Activated CD8-positive, alpha-beta memory T cell treated with anti-CD3 and anti-CD28 coated beads, Interleukin-2, amount 10 ng/mL, durations not matched to agents 7 days and 5 days (primary cell): ENCODE data around the gene CHAD. TPM values are rescaled to one million over a fixed set of nuclear protein-coding genes. Genes with fewer than 3 reads are reported as not detected.
"Not testable (repeated sequence)": the region's sequence is repeated elsewhere in the genome, so short reads cannot be mapped to it uniquely, and the experiment has no call there.

Experiments used
- ATAC-seq: fragments of 150-1000 bp; cut with Tn5 transposase; one replicate; pipeline ENCODE4 v1.10.0; 2021; ENCODE audit warnings: moderate library complexity
- CTCF ChIA-PET: fragments of 350-600 bp; sonication (Branson Sonifier 250); formaldehyde crosslinking; loops from one replicate; lab custom pipeline; 2021; ENCODE audit warnings: antibody characterized with exemption; lab: Charles Lee
- DNase-seq: peaks from one replicate; pipeline ENCODE4 v3.0.0-alpha.2; 2020
- H3K27ac Mint-ChIP-seq: one replicate; pipeline ENCODE4 v1.8.0; 2021; ENCODE audit warnings: mild to moderate bottlenecking, mixed read lengths
- H3K27me3 Mint-ChIP-seq: one replicate; pipeline ENCODE4 v1.8.0; 2021; ENCODE audit warnings: mixed read lengths
- H3K36me3 Mint-ChIP-seq: one replicate; pipeline ENCODE4 v1.8.0; 2021; ENCODE audit warnings: mild to moderate bottlenecking, mixed read lengths
- H3K4me1 Mint-ChIP-seq: one replicate; pipeline ENCODE4 v1.8.0; 2021; ENCODE audit warnings: mixed read lengths
- H3K4me3 Mint-ChIP-seq: one replicate; pipeline ENCODE4 v1.8.0; 2021; ENCODE audit warnings: mild to moderate bottlenecking, moderate library complexity, mixed read lengths
- H3K9me3 Mint-ChIP-seq: one replicate; pipeline ENCODE4 v1.8.0; 2022; ENCODE audit warnings: low read depth, mixed read lengths
- total RNA-seq, 2 experiments: library from RNA; stranded (reverse); gene quantifications; one replicate each; pipeline ENCODE4 v1.2.3, GENCODE V29; 2021

CHAD gene
- total RNA-seq, 2 experiments from 2014 or later = not detected

DNA sequence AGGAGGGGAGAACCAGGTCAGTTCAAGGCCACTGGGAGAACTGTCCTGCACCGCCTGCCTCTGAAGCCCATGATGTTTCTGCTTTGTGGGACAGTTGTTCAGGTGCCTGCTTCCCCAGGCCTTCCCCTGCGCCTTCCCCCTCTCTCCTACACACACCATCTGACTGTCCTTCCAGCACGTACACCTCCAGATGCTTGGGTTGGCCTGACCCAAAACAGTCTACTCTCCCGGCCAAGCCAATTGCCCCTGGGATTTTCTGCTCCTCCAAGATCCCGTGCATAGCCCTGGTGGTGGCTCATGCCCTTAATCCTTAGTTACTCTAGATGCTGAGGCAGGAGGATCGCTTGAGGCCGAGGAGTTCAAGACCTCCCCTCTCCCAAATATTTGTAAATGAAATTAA, 9.3 kb upstream of the CHAD start:
- H3K9me3 Mint-ChIP-seq = no peaks in the 10 kb centered on the region
- peak overlapping the region; percentile 70 for H3K27ac Mint-ChIP-seq
- no peaks in the 10 kb centered on the region for H3K27me3 Mint-ChIP-seq
- H3K36me3 Mint-ChIP-seq = peaks cover 5% of the 10 kb centered on the region
- no peak for DNase-seq
- CTCF ChIA-PET = interaction anchor here (0.7 to 2.2 kb wide), 12 partner anchors 10 to 151 kb away, joined by 3 to 12 read pairs (median 4); no protein-coding TSS in a partner anchor
- peak overlapping the region; percentile 83 for H3K4me3 Mint-ChIP-seq
- no peak for ATAC-seq
- H3K4me1 Mint-ChIP-seq = peaks cover 27% of the 10 kb centered on the region

- CTCF ChIA-PET = interaction anchor here (1.2 to 2.2 kb wide), 2 partner anchors 9 to 276 kb away, joined by 4 to 6 read pairs; no protein-coding TSS in a partner anchor
- H3K9me3 Mint-ChIP-seq = no peaks in the 10 kb centered on the region
- H3K4me3 Mint-ChIP-seq = no peak overlapping the region
- no peak for DNase-seq
- ATAC-seq = no peak
- no peak overlapping the region for H3K27ac Mint-ChIP-seq
- H3K36me3 Mint-ChIP-seq = no peaks in the 10 kb centered on the region
- H3K27me3 Mint-ChIP-seq = no peaks in the 10 kb centered on the region
- peaks cover 21% of the 10 kb centered on the region for H3K4me1 Mint-ChIP-seq
Observed at GRCh38 chr17:50476545-50477315, 8.1 kb upstream of the CHAD start.

GRCh38 chr17:50475775-50476544, 7.3 kb upstream of the CHAD start:
- not testable (repeated sequence) for ATAC-seq
- H3K4me1 Mint-ChIP-seq = peaks cover 21% of the 10 kb centered on the region
- CTCF ChIA-PET = interaction anchor here (1.2 to 1.6 kb wide), 2 partner anchors 114 to 276 kb away, joined by 3 to 4 read pairs; no protein-coding TSS in a partner anchor

DNA sequence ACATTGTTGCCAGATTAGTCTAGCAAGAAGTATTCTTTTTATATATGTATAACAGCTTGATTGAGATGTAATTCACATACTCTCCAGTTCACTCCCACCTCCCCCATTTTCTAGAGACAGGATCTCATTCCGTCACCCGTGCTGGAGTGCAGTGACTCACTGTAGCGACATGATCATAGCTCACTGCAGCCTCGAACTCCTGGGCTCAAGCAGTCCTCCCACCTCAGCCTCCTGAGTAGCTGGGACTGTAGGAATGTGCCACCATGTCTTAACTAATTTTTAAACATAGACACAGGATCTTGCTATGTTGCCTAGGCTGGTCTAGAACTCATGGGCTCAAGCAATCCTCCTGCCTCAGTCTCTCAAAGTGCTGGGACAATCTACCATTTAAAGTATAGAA, 6.7 kb upstream of the CHAD start:
- CTCF ChIA-PET = interaction anchor here (1.6 kb wide), 1 partner anchor 113 kb away, joined by 3 read pairs; no protein-coding TSS in a partner anchor
- no peaks in the 10 kb centered on the region for H3K9me3 Mint-ChIP-seq
- no peak overlapping the region for H3K27ac Mint-ChIP-seq
- H3K27me3 Mint-ChIP-seq = no peaks in the 10 kb centered on the region
- H3K4me1 Mint-ChIP-seq = peaks cover 18% of the 10 kb centered on the region
- no peaks in the 10 kb centered on the region for H3K36me3 Mint-ChIP-seq
- H3K4me3 Mint-ChIP-seq = no peak overlapping the region
- no peak for ATAC-seq
- DNase-seq = no peak

More at GRCh38 chr17:50475775-50476544, 7.3 kb upstream of the CHAD start:
- H3K27ac Mint-ChIP-seq, H3K9me3 Mint-ChIP-seq, H3K27me3 Mint-ChIP-seq, H3K4me3 Mint-ChIP-seq, DNase-seq, H3K36me3 Mint-ChIP-seq: not testable (repeated sequence)

DNA sequence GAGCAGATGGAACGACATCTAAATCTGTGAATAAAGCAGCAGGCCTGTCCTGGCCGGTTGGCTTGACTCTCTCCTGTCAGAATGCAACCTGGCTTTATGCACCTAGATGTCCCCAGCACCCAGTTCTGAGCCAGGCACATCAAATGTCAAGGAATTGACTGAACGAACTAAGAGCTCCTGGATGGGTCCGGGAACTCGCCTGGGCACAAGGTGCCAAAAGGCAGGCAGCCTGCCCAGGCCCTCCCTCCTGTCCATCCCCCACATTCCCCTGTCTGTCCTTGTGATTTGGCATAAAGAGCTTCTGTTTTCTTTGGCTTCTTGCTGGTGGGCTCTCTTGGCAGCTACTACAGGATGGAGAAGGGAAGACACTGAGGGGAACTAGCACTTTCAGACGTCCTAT, 5.8 kb upstream of the CHAD start:
- ATAC-seq (no peak), DNase-seq (no peak)
- Mint-ChIP-seq H3K27ac (no peak overlapping the region), H3K9me3 (no peaks in the 10 kb centered on the region), H3K36me3 (no peaks in the 10 kb centered on the region), H3K4me1 (peaks cover 9% of the 10 kb centered on the region), H3K4me3 (no peak overlapping the region), H3K27me3 (peaks cover 3% of the 10 kb centered on the region)
- CTCF ChIA-PET = interaction anchor here (1.3 to 1.6 kb wide), 2 partner anchors 77 to 112 kb away, joined by 3 read pairs; partner anchors contain the start of gene LRRC59

- Mint-ChIP-seq H3K9me3 (no peaks in the 10 kb centered on the region), H3K36me3 (no peaks in the 10 kb centered on the region), H3K27me3 (peaks cover 3% of the 10 kb centered on the region), H3K4me3 (no peak overlapping the region), H3K27ac (no peak overlapping the region), H3K4me1 (peaks cover 6% of the 10 kb centered on the region)
- CTCF ChIA-PET = interaction anchor here (1.1 to 1.6 kb wide), 3 partner anchors 11 to 76 kb away, joined by 3 to 4 read pairs (median 3); partner anchors contain the start of gene LRRC59
- ATAC-seq (no peak), DNase-seq (no peak)
Observed at GRCh38 chr17:50473901-50474300, 5.2 kb upstream of the CHAD start.

DNA sequence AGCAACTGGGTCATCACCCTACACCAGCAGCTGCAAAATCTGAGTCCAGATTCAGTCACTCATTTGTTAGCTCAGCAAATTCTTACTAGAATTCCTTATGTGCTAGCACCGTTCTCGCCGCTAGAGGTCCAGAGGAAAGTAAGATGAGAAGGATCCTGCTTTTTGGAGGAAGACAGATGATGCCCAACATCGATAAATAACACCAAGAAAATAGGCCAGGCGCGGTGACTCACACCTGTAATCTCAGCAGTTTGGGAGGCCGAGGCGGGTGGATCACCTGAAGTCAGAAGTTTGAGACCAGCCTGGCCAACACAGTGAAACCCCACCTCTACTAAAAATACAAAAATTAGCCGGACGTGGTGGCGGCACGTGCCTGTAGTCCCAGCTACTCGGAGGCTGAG, 4.1 kb upstream of the CHAD start:
- CTCF ChIA-PET = interaction anchor here (1.1 to 1.6 kb wide), 3 partner anchors 12 to 74 kb away, joined by 3 to 5 read pairs (median 4); no protein-coding TSS in a partner anchor

DNA sequence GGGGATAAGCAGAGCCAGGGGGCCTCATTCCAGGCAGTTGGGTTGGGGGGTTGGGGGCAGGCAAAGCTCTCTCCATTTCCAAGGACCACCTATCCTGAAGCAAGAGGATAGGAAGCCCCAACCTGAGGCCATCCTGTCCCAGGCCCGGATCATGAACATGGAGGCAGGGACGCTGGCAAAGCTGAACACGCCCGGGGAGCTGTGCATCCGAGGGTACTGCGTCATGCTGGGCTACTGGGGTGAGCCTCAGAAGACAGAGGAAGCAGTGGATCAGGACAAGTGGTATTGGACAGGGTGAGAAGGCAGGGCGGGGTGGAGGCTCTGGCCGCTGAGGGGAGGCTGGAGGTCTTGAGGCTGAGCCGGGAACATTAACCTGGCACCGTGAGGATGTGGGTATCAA, 3.6 kb upstream of the CHAD start:
- H3K27me3 Mint-ChIP-seq = peaks cover 16% of the 10 kb centered on the region
- CTCF ChIA-PET = interaction anchor here (1.5 to 1.6 kb wide), 2 partner anchors 29 to 74 kb away, joined by 4 to 5 read pairs; no protein-coding TSS in a partner anchor
- no peak overlapping the region for H3K27ac Mint-ChIP-seq
- H3K4me1 Mint-ChIP-seq = peaks cover 4% of the 10 kb centered on the region
- no peak overlapping the region for H3K4me3 Mint-ChIP-seq
- H3K9me3 Mint-ChIP-seq = no peaks in the 10 kb centered on the region
- ATAC-seq (no peak), DNase-seq (no peak)
- no peaks in the 10 kb centered on the region for H3K36me3 Mint-ChIP-seq

More for the DNA sequence above, 4.1 kb upstream of the CHAD start:
- H3K36me3 Mint-ChIP-seq, H3K27ac Mint-ChIP-seq, H3K4me1 Mint-ChIP-seq, H3K4me3 Mint-ChIP-seq, DNase-seq, ATAC-seq, H3K9me3 Mint-ChIP-seq: not testable (repeated sequence)
- H3K27me3 Mint-ChIP-seq = peaks cover 11% of the 10 kb centered on the region

- no peak for DNase-seq
- peaks cover 17% of the 10 kb centered on the region for H3K27me3 Mint-ChIP-seq
- H3K9me3 Mint-ChIP-seq = no peaks in the 10 kb centered on the region
- no peak for ATAC-seq
- CTCF ChIA-PET = interaction anchor here (1.2 to 1.7 kb wide), 3 partner anchors 8 to 130 kb away, joined by 3 to 6 read pairs (median 5); partner anchors contain the start of gene LRRC59
- H3K36me3 Mint-ChIP-seq = no peaks in the 10 kb centered on the region
- H3K4me1 Mint-ChIP-seq = peaks cover 6% of the 10 kb centered on the region
- no peak overlapping the region for H3K27ac Mint-ChIP-seq
- no peak overlapping the region for H3K4me3 Mint-ChIP-seq
Observed at GRCh38 chr17:50471009-50471905, 2.6 kb upstream of the CHAD start.

GRCh38 chr17:50470426-50470825, 1.7 kb upstream of the CHAD start:
- Mint-ChIP-seq H3K4me1 (peaks cover 6% of the 10 kb centered on the region), H3K4me3 (no peak overlapping the region), H3K36me3 (no peaks in the 10 kb centered on the region), H3K9me3 (no peaks in the 10 kb centered on the region), H3K27me3 (peaks cover 17% of the 10 kb centered on the region), H3K27ac (no peak overlapping the region)
- ATAC-seq = no peak
- no peak for DNase-seq
- CTCF ChIA-PET = interaction anchor here (1.2 to 1.7 kb wide), 3 partner anchors 9 to 129 kb away, joined by 3 to 6 read pairs (median 5); partner anchors contain the start of gene LRRC59

DNA sequence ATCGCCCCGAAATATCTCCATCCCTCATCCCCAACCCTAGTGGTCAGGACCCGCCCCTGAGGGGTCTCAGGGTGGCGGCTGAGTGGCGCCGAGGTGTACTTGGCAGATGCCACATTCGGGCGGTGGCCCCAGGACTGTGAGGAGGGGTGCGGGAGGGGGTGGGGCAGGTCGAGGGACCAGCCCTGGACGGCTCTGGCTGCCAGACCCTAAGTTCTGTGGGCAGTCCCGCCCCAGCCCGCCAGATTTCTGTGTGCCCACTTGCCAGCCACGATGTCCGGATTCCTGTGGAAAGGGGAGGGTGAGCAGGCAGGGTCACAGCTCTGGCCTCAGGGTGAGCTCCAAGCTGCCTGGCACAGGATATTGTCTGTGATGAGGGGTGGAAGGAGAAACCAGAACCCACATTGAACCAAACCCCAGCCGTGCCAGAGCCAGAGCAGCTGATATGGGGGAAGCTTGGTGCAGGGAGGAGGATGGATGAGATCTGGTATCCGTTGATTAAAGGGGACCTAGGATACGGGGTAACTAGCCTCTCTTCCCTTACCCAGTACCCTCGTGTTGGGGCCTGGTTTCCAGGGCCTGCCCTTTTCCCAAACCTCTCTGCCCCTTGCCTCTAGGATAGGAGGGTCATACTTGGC, 1.1 kb upstream of the CHAD start:
- CTCF ChIA-PET = interaction anchor here (1.2 kb wide), 1 partner anchor 128 kb away, joined by 3 read pairs; no protein-coding TSS in a partner anchor

DNA sequence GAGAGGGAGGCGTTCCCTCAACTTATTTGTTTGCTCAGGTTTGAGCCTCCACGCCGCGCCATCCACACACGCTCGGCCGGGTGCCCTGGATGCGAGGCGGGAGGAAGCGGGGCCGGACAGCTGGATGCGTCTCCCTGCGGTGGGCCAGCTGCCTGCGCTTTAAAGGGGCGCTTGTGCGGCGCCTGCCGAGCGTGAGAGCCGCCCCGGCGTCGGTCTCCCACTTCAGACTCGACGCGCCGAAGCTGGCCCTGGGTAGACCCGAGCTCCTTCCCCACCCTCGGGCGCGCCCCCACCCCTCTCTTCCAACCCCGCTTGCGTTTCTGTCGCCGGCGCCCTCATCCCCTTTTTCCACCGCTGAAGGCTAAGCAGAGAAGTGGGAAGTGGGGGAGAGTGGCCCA, 527 bp upstream of the CHAD start:
- no peak overlapping the region for H3K4me3 Mint-ChIP-seq
- H3K4me1 Mint-ChIP-seq = peaks cover 6% of the 10 kb centered on the region
- peak; percentile 15 for ATAC-seq
- no peaks in the 10 kb centered on the region for H3K36me3 Mint-ChIP-seq
- H3K27ac Mint-ChIP-seq = no peak overlapping the region
- no peaks in the 10 kb centered on the region for H3K9me3 Mint-ChIP-seq
- CTCF ChIA-PET = no interaction called here
- no peak for DNase-seq
- H3K27me3 Mint-ChIP-seq = peaks cover 17% of the 10 kb centered on the region

More for the DNA sequence above, 1.1 kb upstream of the CHAD start:
- Mint-ChIP-seq H3K27me3 (peaks cover 17% of the 10 kb centered on the region), H3K9me3 (no peaks in the 10 kb centered on the region), H3K4me1 (peaks cover 6% of the 10 kb centered on the region), H3K27ac (no peak overlapping the region), H3K4me3 (no peak overlapping the region), H3K36me3 (no peaks in the 10 kb centered on the region)
- no peak for ATAC-seq
- no peak for DNase-seq
